RCC 7860 (cell line): Measurements from ENCODE around the gene ZFP3.
"Not testable (repeated sequence)": the region's sequence is repeated elsewhere in the genome, so short reads cannot be mapped to it uniquely, and the experiment has no call there.

Source experiments
- DNase-seq: peaks from one replicate; pipeline ENCODE4 v3.0.0-alpha.2; 2015; ENCODE audit warnings: low spot score
- FAIRE-seq: peaks from 2 replicates; lab custom pipeline; 2012; peaks lifted over from hg19 to GRCh38; lab: Jason Lieb, UNC

The ZFP3 gene

GRCh38 chr17:5078106-5079028 is at the start of gene ZFP3:
Gene ZFP3, plus strand, starts transcription at chr17:5078467. Its CDS starts 13,038 bp downstream, at chr17:5091505.
- FAIRE-seq (no peak), DNase-seq (no peak)

DNA sequence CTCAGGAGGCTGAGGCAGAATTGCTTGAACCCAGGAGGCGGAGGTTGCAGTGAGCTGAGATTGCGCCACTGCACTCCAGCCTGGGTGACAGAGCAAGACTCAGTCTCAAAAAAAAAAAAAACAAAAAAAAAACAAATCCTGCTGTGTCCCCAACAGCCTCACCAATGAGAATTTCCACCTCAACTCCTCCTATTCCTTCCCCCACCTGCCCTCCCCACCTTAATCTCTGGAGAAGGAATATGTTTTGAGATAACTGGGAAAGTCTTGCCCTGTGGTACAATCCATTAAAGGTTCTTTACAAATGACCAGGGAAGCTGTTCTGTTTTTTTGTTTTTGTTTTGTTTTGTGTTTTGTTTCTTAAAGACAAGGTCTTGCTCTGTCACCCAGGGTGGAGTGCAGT is 48.1 kb upstream of the ZFP3 start:
- not testable (repeated sequence) for FAIRE-seq, DNase-seq

DNA sequence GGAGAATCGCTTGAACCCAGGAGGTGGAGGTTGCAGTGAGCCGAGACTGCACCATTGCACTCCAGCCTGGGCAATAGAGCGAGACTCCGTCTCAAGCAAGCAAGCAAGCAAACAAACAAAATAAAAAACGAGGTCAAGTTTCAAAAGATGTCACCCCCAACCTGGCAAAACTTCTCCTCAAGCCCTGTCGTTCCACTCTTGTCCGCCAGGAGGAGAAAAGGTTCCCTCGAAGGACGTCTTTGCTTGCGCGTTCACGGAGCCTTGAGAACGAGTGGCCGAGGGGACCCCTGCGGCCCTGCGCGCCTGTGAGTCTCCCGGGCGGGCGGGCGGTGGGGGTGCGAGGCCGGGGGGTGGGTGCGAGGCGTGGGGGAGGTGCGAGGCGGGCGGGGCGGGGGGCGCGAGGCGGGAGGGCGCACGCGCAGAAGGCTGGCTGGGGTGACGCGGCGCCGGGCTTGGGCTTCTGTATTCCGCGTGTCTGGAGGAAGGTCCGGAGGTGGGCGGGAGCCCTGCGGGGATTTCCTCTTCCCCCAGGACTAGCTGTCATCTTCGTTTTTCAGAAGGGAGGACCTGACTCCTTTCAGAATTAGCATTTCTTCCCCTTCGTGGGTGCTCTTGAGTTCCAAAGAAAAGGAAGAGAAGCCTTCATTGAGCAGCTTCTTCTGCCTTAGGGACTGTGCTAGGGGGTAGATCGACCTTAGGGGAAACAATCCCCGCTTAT is 46.7 kb upstream of the ZFP3 start:
- DNase-seq, result peak; percentile 35
- no peak for FAIRE-seq

DNA sequence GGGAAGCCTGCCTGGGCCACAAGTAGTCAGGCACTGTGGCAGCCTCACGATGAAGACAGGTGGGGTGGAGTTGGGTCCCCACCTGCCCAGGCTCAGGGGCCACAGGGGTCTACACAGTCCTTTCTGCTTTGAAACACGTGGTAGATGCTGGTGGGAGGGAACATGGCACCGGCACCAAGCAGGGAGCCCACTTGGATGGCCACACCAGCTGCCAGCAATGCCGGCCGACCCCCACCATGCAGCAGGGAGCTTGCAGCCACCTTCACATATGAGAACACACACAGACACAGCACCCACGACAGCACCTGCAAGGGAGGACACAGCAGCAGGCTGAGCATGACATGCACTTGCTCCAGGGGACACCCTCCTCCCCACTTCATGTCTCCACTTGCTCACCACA is 45.4 kb upstream of the ZFP3 start:
- DNase-seq, result no peak
- no peak for FAIRE-seq

DNA sequence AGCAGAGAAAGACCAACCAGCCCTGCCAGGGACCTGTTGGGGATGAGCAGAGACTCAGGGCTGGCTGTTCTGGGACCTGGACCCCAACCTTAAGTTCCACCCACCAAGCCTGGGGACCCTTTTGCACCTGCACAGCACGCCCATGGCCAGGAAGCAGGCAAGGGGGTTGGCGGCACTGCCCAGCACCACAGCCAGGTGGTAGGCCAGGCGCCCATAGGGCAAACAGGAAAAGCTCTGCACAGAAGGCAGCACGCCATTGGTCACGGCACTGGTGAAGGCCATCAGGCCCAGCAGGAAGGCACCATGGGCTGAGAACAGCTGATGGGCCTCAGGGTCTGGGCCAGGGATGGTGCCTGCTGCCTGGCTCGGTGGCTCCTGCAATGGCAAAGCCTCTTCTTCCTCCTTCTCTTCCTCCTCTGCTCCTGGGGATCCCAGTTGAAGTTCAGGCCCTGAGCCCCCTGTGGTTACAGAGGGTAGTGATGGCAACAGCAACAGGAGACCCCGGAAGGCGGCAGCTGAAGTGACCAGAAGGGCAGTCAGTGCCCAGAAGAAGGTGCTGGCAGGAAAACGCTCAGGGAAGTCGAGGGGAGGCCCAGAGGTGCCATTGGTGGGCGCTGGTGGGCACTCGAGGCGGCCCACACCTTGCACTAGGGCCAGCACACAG is 44.8 kb upstream of the ZFP3 start:
- no peak for DNase-seq
- no peak for FAIRE-seq

DNA sequence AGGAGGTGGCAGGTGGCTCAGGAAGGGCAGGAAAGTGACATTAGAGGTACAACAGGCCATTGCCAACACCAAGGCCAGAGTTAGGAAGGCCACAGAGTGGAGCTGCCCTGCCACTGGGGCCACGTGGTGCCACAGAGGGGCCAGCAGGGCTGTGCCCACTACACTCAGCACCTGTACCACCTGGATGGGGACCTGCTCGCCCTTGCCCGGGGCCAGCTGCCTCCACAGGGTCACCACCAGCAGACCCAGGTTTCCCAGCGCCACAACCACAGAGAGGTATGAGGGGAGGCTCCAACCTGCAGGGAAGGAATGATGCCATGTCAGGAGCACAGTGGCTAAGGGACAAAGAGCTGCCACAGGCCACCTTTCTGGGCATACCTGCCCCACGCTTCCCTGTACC is 44.2 kb upstream of the ZFP3 start:
- FAIRE-seq, result no peak
- DNase-seq, result no peak

DNA sequence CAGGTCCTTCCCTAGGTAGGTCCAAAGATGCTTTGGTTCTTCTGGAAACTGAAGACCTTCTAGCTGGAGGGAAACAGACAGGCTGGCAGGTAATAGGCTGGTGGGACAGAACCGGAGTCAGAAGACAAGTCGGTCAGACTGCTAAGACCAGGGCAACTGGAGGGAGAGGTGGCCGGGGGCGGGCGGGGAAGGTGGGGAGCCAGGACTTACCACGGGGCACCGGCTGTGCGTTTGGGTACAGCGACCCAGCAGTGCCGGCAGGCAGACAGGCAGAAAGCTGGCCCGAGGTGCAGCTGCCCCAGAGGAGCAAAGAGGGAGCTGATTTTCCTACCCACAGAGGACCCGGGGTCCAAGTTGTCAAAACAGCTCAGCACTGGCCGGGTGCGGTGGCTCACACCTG is 43.6 kb upstream of the ZFP3 start:
- DNase-seq (no peak), FAIRE-seq (no peak)

DNA sequence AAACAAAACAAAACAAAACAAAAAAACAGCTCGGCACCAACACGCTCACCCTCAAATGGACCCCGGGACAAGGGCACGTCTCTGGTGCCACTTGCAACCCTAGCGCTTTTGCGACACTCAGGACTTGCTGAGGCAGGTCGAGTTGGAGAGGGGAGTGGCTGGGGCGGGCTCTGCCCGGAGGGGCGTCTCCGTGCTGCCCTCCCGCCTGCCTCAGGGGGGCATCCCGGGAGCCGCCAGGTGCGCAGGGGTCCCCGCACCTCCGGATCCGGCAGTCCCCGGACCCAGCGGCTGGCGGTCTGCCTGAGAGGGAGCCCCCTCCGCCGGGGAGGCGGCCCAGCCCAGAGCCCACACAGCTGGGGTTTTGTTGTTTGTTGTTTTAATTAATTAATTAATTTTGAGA is 43.0 kb upstream of the ZFP3 start, which contains the start of gene SLC52A1:
TSS of gene SLC52A1 (minus strand) at position 112 of the 400 bp plus-strand sequence. CDS start 820 bp downstream, outside the sequence.
- DNase-seq (no peak), FAIRE-seq (no peak)

DNA sequence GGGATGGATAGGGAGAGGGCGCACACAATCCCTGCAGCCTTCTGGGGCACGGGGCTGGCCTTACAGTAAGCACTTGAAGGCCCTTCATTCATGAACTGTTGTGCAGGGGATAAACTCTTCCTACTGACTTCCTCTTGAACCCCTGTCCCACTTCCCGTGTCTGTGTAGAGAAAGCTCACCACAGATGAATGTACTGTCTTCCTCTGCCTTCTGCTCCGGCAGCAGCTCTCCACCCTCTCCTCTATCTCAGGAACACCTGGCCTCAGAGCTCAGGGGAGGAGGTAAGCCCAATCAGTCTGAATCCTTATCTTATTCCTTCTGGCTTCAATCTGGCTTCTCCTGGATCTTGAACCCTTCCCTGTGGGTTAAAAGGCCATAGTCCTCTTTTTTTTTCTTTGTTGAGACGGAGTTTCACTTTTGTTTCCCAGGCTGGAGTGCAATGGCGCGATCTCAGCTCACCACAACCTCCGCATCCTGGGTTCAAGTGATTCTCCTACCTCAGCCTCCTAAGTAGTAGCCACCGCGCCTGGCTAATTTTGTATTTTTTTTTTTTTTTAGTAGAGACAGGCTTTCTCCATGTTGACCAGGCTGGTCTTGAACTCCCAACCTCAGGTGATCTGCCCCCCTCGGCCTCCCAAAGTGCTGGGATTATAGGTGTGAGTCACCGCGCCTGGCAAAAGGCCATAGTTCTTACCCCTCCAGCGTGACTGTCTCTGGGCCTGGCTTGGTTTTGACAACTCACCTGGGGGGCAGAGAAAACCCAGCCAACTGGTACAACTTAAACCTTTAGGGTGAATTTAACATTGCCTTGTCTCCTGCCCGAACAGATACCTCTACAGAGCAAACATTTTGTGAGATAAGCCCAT is 35.9 kb upstream of the ZFP3 start:
- no peak for DNase-seq
- FAIRE-seq, result no peak

- FAIRE-seq, result no peak
Observed at GRCh38 chr17:5043524-5043923, 34.7 kb upstream of the ZFP3 start.

GRCh38 chr17:5044630-5045029 is 33.6 kb upstream of the ZFP3 start:
- no peak for DNase-seq
- no peak for FAIRE-seq

More at GRCh38 chr17:5043524-5043923, 34.7 kb upstream of the ZFP3 start:
- no peak for DNase-seq

DNA sequence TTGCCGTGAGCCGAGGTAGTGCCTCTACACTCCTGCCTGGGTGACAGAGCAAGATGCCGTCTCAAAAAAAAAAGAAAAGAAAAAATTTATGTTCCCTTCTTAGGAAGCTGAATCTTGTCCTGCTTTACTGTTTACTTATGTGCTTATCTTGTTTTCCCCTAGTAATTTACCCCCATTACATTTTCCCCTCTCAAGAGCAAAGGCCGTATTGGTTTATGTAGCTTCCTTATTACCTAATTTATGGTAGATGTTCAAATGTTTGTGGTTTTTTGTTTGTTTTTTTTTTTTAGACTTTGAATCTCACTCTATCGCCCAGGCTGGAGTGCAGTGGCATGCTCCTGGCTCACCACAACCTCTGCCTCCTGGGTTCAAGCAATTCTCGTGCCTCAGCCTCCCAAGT is 32.8 kb upstream of the ZFP3 start:
- DNase-seq, result no peak
- FAIRE-seq, result no peak

- no peak for DNase-seq
- FAIRE-seq, result no peak
Observed at GRCh38 chr17:5047446-5047845, 30.8 kb upstream of the ZFP3 start.

GRCh38 chr17:5049314-5049841 is 28.9 kb upstream of the ZFP3 start:
- no peak for DNase-seq
- FAIRE-seq, result no peak

- FAIRE-seq (no peak), DNase-seq (no peak)
Observed at GRCh38 chr17:5050278-5050677, 28.0 kb upstream of the ZFP3 start.

- DNase-seq (no peak), FAIRE-seq (no peak)
Observed at GRCh38 chr17:5055543-5055942, 22.7 kb upstream of the ZFP3 start.

- DNase-seq (no peak), FAIRE-seq (no peak)
Observed at GRCh38 chr17:5065227-5065744, 13.0 kb upstream of the ZFP3 start.

DNA sequence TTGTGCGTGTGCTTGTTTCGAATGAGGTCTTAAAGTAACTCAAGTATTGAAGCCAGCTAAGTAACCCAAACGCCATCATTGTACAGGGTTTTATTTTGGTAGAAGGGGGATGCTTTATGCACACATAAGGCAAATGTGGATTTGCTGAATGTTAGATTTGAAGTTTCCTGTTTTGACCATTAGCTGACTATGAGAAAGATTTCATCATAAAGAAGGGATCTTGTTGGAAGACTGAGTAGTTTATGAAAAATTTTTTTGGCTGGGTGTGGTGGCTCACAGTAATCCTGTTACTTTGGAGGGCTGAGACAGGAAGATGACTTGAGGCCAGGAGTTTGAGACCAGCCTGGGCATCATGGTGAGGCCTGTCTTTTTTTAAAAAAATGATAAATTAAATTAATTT is 10.0 kb upstream of the ZFP3 start:
- no peak for DNase-seq
- FAIRE-seq, result no peak

GRCh38 chr17:5069724-5070123 is 8.5 kb upstream of the ZFP3 start:
- DNase-seq (no peak), FAIRE-seq (no peak)

GRCh38 chr17:5075472-5075871 is 2.8 kb upstream of the ZFP3 start:
- not testable (repeated sequence) for FAIRE-seq

More at GRCh38 chr17:5075472-5075871, 2.8 kb upstream of the ZFP3 start:
- not testable (repeated sequence) for DNase-seq
